Calu3 (cell line): Measurements from ENCODE around the gene PDGFD. TPM values are rescaled to one million over a fixed set of nuclear protein-coding genes. Genes with fewer than 3 reads are reported as not detected.

Experiments
- BruUV-seq: library from RNA; stranded (reverse); fragments of 400-500 nt; replicated peaks from 2 replicates; lab custom pipeline; 2021; lab: Mats Ljungman, UMichigan
- CTCF ChIA-PET: fragments of 300-600 bp; sonication (Branson Sonifier 250); formaldehyde crosslinking; loops from one replicate; lab custom pipeline; 2022; ENCODE audit warnings: antibody characterized with exemption; lab: Charles Lee
- DNase-seq: peaks from one replicate; pipeline ENCODE4 v3.0.0; 2022
- H3K27ac Mint-ChIP-seq: one replicate; pipeline ENCODE4 v1.8.0; 2022; ENCODE audit warnings: mixed read lengths; ENCODE audit not compliant: unreplicated experiment
- H3K27me3 Mint-ChIP-seq: one replicate; pipeline ENCODE4 v1.8.0; 2022; ENCODE audit warnings: mixed read lengths; ENCODE audit not compliant: unreplicated experiment
- H3K36me3 Mint-ChIP-seq: one replicate; pipeline ENCODE4 v1.8.0; 2022; ENCODE audit warnings: mild to moderate bottlenecking, moderate library complexity, mixed read lengths; ENCODE audit not compliant: insufficient read depth, unreplicated experiment
- H3K4me1 Mint-ChIP-seq: one replicate; pipeline ENCODE4 v1.8.0; 2022; ENCODE audit warnings: mild to moderate bottlenecking, low read depth, mixed read lengths; ENCODE audit not compliant: unreplicated experiment
- H3K4me3 Mint-ChIP-seq: one replicate; pipeline ENCODE4 v1.8.0; 2022; ENCODE audit warnings: mild to moderate bottlenecking, low read depth, moderate library complexity, mixed read lengths; ENCODE audit not compliant: unreplicated experiment
- H3K9me3 Mint-ChIP-seq: one replicate; pipeline ENCODE4 v1.8.0; 2022; ENCODE audit warnings: low read depth, mixed read lengths; ENCODE audit not compliant: unreplicated experiment
- CTCF ChIP-seq: fragments of 200-600 bp; IDR thresholded peaks from one replicate; pipeline ENCODE4 v1.8.0; 2022; ENCODE audit warnings: antibody characterized with exemption; ENCODE audit not compliant: unreplicated experiment
- intact Hi-C: fragments of 100-400 bp; cut with micrococcal nuclease; formaldehyde crosslinking; loops from one replicate; pipeline ENCODE4 v1.10.0; 2022; ENCODE audit not compliant: unreplicated experiment
- total RNA-seq: library from RNA; stranded (reverse); gene quantifications from 2 replicates; pipeline ENCODE4 v1.2.3, GENCODE V29; 2022

Gene PDGFD
- total RNA-seq, 1 experiment from 2014 or later = 5.1 TPM

GRCh38 chr11:103960108-103960507 is 203.8 kb downstream of the PDGFD start:
- CTCF ChIA-PET = no interaction called here
- no peak overlapping the region for H3K4me3 Mint-ChIP-seq
- no peaks in the 10 kb centered on the region for H3K4me1 Mint-ChIP-seq

GRCh38 chr11:103959279-103959942 is 204.5 kb downstream of the PDGFD start:
- H3K4me3 Mint-ChIP-seq = no peak overlapping the region
- DNase-seq = no peak
- H3K4me1 Mint-ChIP-seq = no peaks in the 10 kb centered on the region
- no peaks in the 10 kb centered on the region for H3K27me3 Mint-ChIP-seq
- no peak for TF ChIP-seq CTCF
- CTCF ChIA-PET = no interaction called here
- H3K36me3 Mint-ChIP-seq = no peaks in the 10 kb centered on the region
- no TSS peak for BruUV-seq
- intact Hi-C loops = no loop called here
- no peaks in the 10 kb centered on the region for H3K9me3 Mint-ChIP-seq
- H3K27ac Mint-ChIP-seq = no peak overlapping the region

More at GRCh38 chr11:103960108-103960507, 203.8 kb downstream of the PDGFD start:
- H3K9me3 Mint-ChIP-seq = no peaks in the 10 kb centered on the region
- TF ChIP-seq CTCF = no peak
- BruUV-seq = no TSS peak
- intact Hi-C loops = no loop called here
- H3K36me3 Mint-ChIP-seq = no peaks in the 10 kb centered on the region
- H3K27ac Mint-ChIP-seq = no peak overlapping the region
- H3K27me3 Mint-ChIP-seq = no peaks in the 10 kb centered on the region
- no peak for DNase-seq

GRCh38 chr11:103958475-103959215 is 205.3 kb downstream of the PDGFD start:
- no TSS peak for BruUV-seq

GRCh38 chr11:103953797-103954486 is 210.0 kb downstream of the PDGFD start:
- H3K27me3 Mint-ChIP-seq = no peaks in the 10 kb centered on the region
- H3K9me3 Mint-ChIP-seq = no peaks in the 10 kb centered on the region

More at GRCh38 chr11:103958475-103959215, 205.3 kb downstream of the PDGFD start:
- no peak for TF ChIP-seq CTCF
- no peaks in the 10 kb centered on the region for H3K4me1 Mint-ChIP-seq
- no peak overlapping the region for H3K4me3 Mint-ChIP-seq
- no peaks in the 10 kb centered on the region for H3K9me3 Mint-ChIP-seq
- intact Hi-C loops = no loop called here
- H3K36me3 Mint-ChIP-seq = no peaks in the 10 kb centered on the region
- H3K27ac Mint-ChIP-seq = no peak overlapping the region
- no peak for DNase-seq
- H3K27me3 Mint-ChIP-seq = no peaks in the 10 kb centered on the region
- CTCF ChIA-PET = no interaction called here

More at GRCh38 chr11:103953797-103954486, 210.0 kb downstream of the PDGFD start:
- Mint-ChIP-seq H3K4me3 (no peak overlapping the region), H3K4me1 (no peaks in the 10 kb centered on the region), H3K27ac (no peak overlapping the region), H3K36me3 (no peaks in the 10 kb centered on the region)
- no TSS peak for BruUV-seq
- intact Hi-C loops = no loop called here
- no peak for TF ChIP-seq CTCF
- no peak for DNase-seq
- CTCF ChIA-PET = no interaction called here
